Activated CD4-positive, alpha-beta memory T cell treated with anti-CD3 and anti-CD28 coated beads, Interleukin-2, amount 10 ng/mL, durations not matched to agents 7 days and 5 days (primary cell): ENCODE results near the gene KLF1. TPM values are rescaled to one million over a fixed set of nuclear protein-coding genes. Genes with fewer than 3 reads are reported as not detected.
A peak's percentile ranks its signal among the peaks of the same experiment; 100 is the strongest.

ENCODE experiments used
- CTCF ChIA-PET: fragments of 350-600 bp; sonication (Branson Sonifier 250); formaldehyde crosslinking; loops from one replicate; lab custom pipeline; 2021; ENCODE audit warnings: antibody characterized with exemption, inconsistent platforms; lab: Charles Lee
- POLR2A ChIA-PET: fragments of 350-600 bp; sonication (Branson Sonifier 250); formaldehyde crosslinking; loops from one replicate; lab custom pipeline; 2021; ENCODE audit warnings: antibody characterized with exemption; lab: Charles Lee
- DNase-seq: peaks from one replicate; pipeline ENCODE4 v3.0.0-alpha.2; 2020
- H3K27ac Mint-ChIP-seq: one replicate; pipeline ENCODE4 v1.8.0; 2021; ENCODE audit warnings: mild to moderate bottlenecking, mixed read lengths
- H3K27me3 Mint-ChIP-seq: one replicate; pipeline ENCODE4 v1.8.0; 2021; ENCODE audit warnings: mixed read lengths
- H3K36me3 Mint-ChIP-seq: one replicate; pipeline ENCODE4 v1.8.0; 2021; ENCODE audit warnings: low read depth, mixed read lengths
- H3K4me1 Mint-ChIP-seq: one replicate; pipeline ENCODE4 v1.8.0; 2021; ENCODE audit warnings: mixed read lengths
- H3K4me3 Mint-ChIP-seq: one replicate; pipeline ENCODE4 v1.8.0; 2021; ENCODE audit warnings: mild to moderate bottlenecking, mixed read lengths
- H3K9me3 Mint-ChIP-seq: one replicate; pipeline ENCODE4 v1.8.0; 2021; ENCODE audit warnings: mixed read lengths
- total RNA-seq, 2 experiments: library from RNA; stranded (reverse); gene quantifications; one replicate each; pipeline ENCODE4 v1.2.3, GENCODE V29; 2021

The KLF1 gene
- under 1 TPM; 0.13 to 0.20 TPM for total RNA-seq

DNA sequence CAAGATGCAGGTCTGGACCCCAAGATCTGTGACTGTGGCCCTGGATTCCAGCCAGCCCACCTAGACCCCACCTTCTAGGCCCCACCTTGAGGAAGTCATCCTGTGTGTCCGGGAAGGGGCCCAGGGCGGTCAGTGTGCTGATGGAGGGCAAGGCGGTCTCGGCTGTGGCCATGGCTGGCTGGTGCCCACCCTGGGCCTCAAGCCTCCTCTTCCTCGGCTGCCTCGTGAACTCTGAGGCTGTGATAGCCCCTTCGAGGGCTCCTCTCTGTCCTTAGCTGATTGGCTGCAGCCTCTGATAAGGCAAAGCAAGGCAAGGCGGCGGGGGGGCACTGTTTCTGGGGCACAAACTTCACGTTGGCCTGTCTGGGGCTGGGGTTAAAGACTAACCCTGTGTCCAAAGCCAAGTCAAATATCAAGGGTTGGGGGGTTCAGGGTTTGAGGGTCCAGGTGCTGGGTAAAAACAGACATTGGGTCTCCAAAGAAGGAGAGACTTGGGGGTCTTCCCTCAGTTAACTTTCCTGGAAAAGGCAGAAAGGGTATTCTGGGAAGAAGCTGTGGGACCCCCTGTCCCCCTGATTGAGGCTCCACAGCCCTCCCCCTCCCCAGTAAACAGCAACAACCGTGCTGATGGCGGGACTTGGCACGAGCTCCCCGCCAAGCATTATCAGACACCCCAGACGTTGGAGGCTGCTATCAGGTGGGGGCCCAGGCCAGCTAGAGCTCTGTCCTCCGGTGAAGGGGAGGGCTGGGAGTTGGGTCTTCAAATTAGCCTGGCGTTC, at the start of gene KLF1:
Gene KLF1, minus strand, starts transcription at position 233 of the 779 bp plus-strand sequence. Its CDS starts 61 bp downstream, at position 172.
- peaks cover 49% of the 10 kb centered on the region for H3K4me1 Mint-ChIP-seq
- H3K36me3 Mint-ChIP-seq = peaks cover 5% of the 10 kb centered on the region
- peak within 1 kb of the TSS; percentile 39 for H3K4me3 Mint-ChIP-seq
- H3K9me3 Mint-ChIP-seq = peaks cover 9% of the 10 kb centered on the region
- no peak within 1 kb of the TSS for H3K27ac Mint-ChIP-seq
- ChIA-PET CTCF (interaction anchor here (1.0 to 4.4 kb wide), 2 partner anchors 46 to 78 kb away, joined by 3 to 56 read pairs; no protein-coding TSS in a partner anchor), POLR2A (interaction anchor here (1.0 kb wide), 1 partner anchor 46 kb away, joined by 3 read pairs; no protein-coding TSS in a partner anchor)
- no peaks in the 10 kb centered on the region for H3K27me3 Mint-ChIP-seq
- DNase-seq = no peak

- peaks cover 58% of the 10 kb centered on the region for H3K4me1 Mint-ChIP-seq
- no peak for DNase-seq
- CTCF ChIA-PET = no interaction called here
- POLR2A ChIA-PET = interaction anchor here (1.0 to 3.3 kb wide), 7 partner anchors 10 to 181 kb away, joined by 3 to 37 read pairs (median 16); partner anchors contain the start of genes JUNB, NACC1, RAD23A and SYCE2
- peaks cover 45% of the 10 kb centered on the region for H3K36me3 Mint-ChIP-seq
- no peak overlapping the region for H3K27ac Mint-ChIP-seq
- no peaks in the 10 kb centered on the region for H3K27me3 Mint-ChIP-seq
- H3K4me3 Mint-ChIP-seq = no peak overlapping the region
- H3K9me3 Mint-ChIP-seq = no peaks in the 10 kb centered on the region
Measured at GRCh38 chr19:12936582-12936981, 49.6 kb upstream of the KLF1 start.

DNA sequence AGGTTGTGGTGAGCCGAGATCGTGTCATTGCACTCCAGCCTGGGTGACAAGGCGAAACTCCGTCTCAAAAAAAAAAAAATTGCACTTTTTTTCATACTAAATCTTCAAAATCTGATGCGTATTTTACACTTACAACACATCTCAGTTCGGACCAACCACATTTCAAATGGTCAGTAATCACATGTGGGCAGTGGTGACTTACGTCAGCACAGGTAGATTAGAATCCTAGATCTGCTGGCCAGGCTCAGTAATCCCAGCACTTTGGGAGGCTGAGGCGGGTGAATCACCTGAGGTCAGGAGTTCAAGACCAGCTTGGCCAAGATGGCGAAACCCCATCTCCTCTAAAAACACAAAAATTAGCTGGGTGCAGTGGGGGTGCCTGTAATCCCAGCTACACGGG, 48.1 kb upstream of the KLF1 start:
- Mint-ChIP-seq H3K4me3 (no peak overlapping the region), H3K9me3 (no peaks in the 10 kb centered on the region), H3K27me3 (no peaks in the 10 kb centered on the region), H3K36me3 (peaks cover 32% of the 10 kb centered on the region), H3K4me1 (peaks cover 46% of the 10 kb centered on the region), H3K27ac (no peak overlapping the region)
- CTCF ChIA-PET = no interaction called here
- POLR2A ChIA-PET = no interaction called here
- DNase-seq = no peak

GRCh38 chr19:12933287-12934072, 46.5 kb upstream of the KLF1 start, which contains the start of gene FARSA:
FARSA (minus strand) TSS chr19:12933711; CDS start chr19:12933696, 15 bp downstream.
- Mint-ChIP-seq H3K36me3 (peaks cover 27% of the 10 kb centered on the region), H3K4me3 (peak within 1 kb of the TSS; percentile 99), H3K27me3 (no peaks in the 10 kb centered on the region), H3K9me3 (no peaks in the 10 kb centered on the region), H3K4me1 (peaks cover 38% of the 10 kb centered on the region), H3K27ac (peak within 1 kb of the TSS; percentile 87)
- POLR2A ChIA-PET = interaction anchor here (0.9 to 3.1 kb wide), 17 partner anchors 9 to 236 kb away, joined by 3 to 18 read pairs (median 7); partner anchors contain the start of genes GADD45GIP1, GCDH, KLF1 and RAD23A
- DNase-seq = peak; percentile 93
- CTCF ChIA-PET = interaction anchor here (1.1 to 3.2 kb wide), 5 partner anchors 32 to 175 kb away, joined by 3 to 19 read pairs (median 4); partner anchors contain the start of genes GCDH and KLF1

- ChIA-PET POLR2A (interaction anchor here (0.7 to 3.1 kb wide), 19 partner anchors 8 to 236 kb away, joined by 3 to 18 read pairs (median 6); partner anchors contain the start of genes GADD45GIP1, GCDH, KLF1 and RAD23A), CTCF (interaction anchor here (0.6 to 3.2 kb wide), 9 partner anchors 14 to 175 kb away, joined by 3 to 19 read pairs (median 4); partner anchors contain the start of genes GCDH, KLF1 and SYCE2)
- DNase-seq = peak; percentile 38
- Mint-ChIP-seq H3K9me3 (no peaks in the 10 kb centered on the region), H3K4me1 (peaks cover 33% of the 10 kb centered on the region), H3K27me3 (no peaks in the 10 kb centered on the region), H3K4me3 (peak overlapping the region; percentile 99), H3K36me3 (peaks cover 29% of the 10 kb centered on the region), H3K27ac (peak overlapping the region; percentile 87)
Measured at GRCh38 chr19:12932392-12933286, 45.6 kb upstream of the KLF1 start.

- H3K4me1 Mint-ChIP-seq = peaks cover 23% of the 10 kb centered on the region
- DNase-seq = no peak
- H3K9me3 Mint-ChIP-seq = no peaks in the 10 kb centered on the region
- ChIA-PET CTCF (no interaction called here), POLR2A (interaction anchor here (1.8 to 2.3 kb wide), 2 partner anchors 8 to 11 kb away, joined by 7 to 8 read pairs; partner anchors contain the start of genes CALR and SYCE2)
- no peak overlapping the region for H3K4me3 Mint-ChIP-seq
- no peak overlapping the region for H3K27ac Mint-ChIP-seq
- H3K36me3 Mint-ChIP-seq = peaks cover 43% of the 10 kb centered on the region
- H3K27me3 Mint-ChIP-seq = no peaks in the 10 kb centered on the region
Measured at GRCh38 chr19:12930002-12930645, 43.1 kb upstream of the KLF1 start.

- Mint-ChIP-seq H3K9me3 (no peaks in the 10 kb centered on the region), H3K36me3 (peaks cover 58% of the 10 kb centered on the region)
- no peak for DNase-seq
Measured at GRCh38 chr19:12924621-12925310, 37.8 kb upstream of the KLF1 start.

GRCh38 chr19:12922959-12923358, 36.0 kb upstream of the KLF1 start:
- H3K27ac Mint-ChIP-seq = no peak overlapping the region
- H3K4me1 Mint-ChIP-seq = peaks cover 20% of the 10 kb centered on the region
- POLR2A ChIA-PET = interaction anchor here (0.8 kb wide), 1 partner anchor 10 kb away, joined by 3 read pairs; no protein-coding TSS in a partner anchor
- H3K27me3 Mint-ChIP-seq = no peaks in the 10 kb centered on the region
- no peak for DNase-seq
- H3K4me3 Mint-ChIP-seq = no peak overlapping the region
- peaks cover 49% of the 10 kb centered on the region for H3K36me3 Mint-ChIP-seq
- H3K9me3 Mint-ChIP-seq = no peaks in the 10 kb centered on the region
- CTCF ChIA-PET = no interaction called here

More at GRCh38 chr19:12924621-12925310, 37.8 kb upstream of the KLF1 start:
- H3K4me3 Mint-ChIP-seq = no peak overlapping the region
- ChIA-PET CTCF (interaction anchor here (0.5 kb wide), 1 partner anchor 18 kb away, joined by 3 read pairs; no protein-coding TSS in a partner anchor), POLR2A (interaction anchor here (0.7 to 1.2 kb wide), 2 partner anchors 8 to 32 kb away, joined by 4 to 6 read pairs; partner anchors contain the start of genes FARSA and GADD45GIP1)
- H3K27ac Mint-ChIP-seq = no peak overlapping the region
- no peaks in the 10 kb centered on the region for H3K27me3 Mint-ChIP-seq
- H3K4me1 Mint-ChIP-seq = peaks cover 8% of the 10 kb centered on the region

DNA sequence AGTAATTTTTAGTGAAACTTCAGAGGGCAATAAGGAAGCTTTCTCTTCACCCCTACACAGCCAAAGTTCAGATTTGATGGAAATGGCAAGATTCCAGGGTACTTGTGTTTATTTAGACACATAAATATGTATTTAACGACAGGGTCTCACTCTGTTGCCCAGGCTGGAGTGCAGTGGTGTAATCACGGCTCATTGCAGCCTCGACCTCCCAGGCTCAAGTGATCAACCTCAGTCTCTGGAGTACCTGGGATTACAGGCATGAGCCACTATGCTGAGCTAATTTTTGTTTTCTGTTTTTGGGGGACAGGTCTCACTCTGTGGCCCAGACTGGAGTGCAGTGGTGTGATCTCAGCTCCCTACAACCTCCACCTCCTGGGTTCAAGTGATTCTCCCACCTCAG, 34.0 kb upstream of the KLF1 start:
- Mint-ChIP-seq H3K36me3 (peaks cover 36% of the 10 kb centered on the region), H3K4me3 (no peak overlapping the region), H3K9me3 (no peaks in the 10 kb centered on the region), H3K27me3 (no peaks in the 10 kb centered on the region), H3K4me1 (peaks cover 24% of the 10 kb centered on the region), H3K27ac (peak overlapping the region; percentile 30)
- DNase-seq = no peak
- CTCF ChIA-PET = interaction anchor here (1.4 kb wide), 1 partner anchor 44 kb away, joined by 4 read pairs; no protein-coding TSS in a partner anchor
- POLR2A ChIA-PET = interaction anchor here (1.6 to 2.8 kb wide), 4 partner anchors 12 to 36 kb away, joined by 3 to 15 read pairs (median 10); partner anchors contain the start of genes FARSA and GCDH

GRCh38 chr19:12918253-12918652, 31.3 kb upstream of the KLF1 start:
- Mint-ChIP-seq H3K9me3 (no peaks in the 10 kb centered on the region), H3K4me1 (peaks cover 45% of the 10 kb centered on the region), H3K27me3 (no peaks in the 10 kb centered on the region), H3K36me3 (peaks cover 16% of the 10 kb centered on the region), H3K27ac (peak overlapping the region; percentile 78), H3K4me3 (peak overlapping the region; percentile 17)
- DNase-seq = no peak
- POLR2A ChIA-PET = interaction anchor here (0.6 kb wide), 1 partner anchor 127 kb away, joined by 3 read pairs; the partner anchor contains the start of gene JUNB
- CTCF ChIA-PET = interaction anchor here (0.7 to 1.2 kb wide), 2 partner anchors 14 to 19 kb away, joined by 3 read pairs; no protein-coding TSS in a partner anchor
